Dedifferentiated amniotic fluid mesenchymal stem cell (primary cell): Measurements from ENCODE around the gene LILRA2.
"Not testable (repeated sequence)": the region's sequence is repeated elsewhere in the genome, so short reads cannot be mapped to it uniquely, and the experiment has no call there.

Experiments used
- DNase-seq: peaks from one replicate; pipeline ENCODE4 v3.0.0-alpha.2; 2016; ENCODE audit errors: extremely low spot score

The LILRA2 gene

GRCh38 chr19:54571715-54572615 lies 1.6 kb upstream of the LILRA2 start:
- not testable (repeated sequence) for DNase-seq

DNA sequence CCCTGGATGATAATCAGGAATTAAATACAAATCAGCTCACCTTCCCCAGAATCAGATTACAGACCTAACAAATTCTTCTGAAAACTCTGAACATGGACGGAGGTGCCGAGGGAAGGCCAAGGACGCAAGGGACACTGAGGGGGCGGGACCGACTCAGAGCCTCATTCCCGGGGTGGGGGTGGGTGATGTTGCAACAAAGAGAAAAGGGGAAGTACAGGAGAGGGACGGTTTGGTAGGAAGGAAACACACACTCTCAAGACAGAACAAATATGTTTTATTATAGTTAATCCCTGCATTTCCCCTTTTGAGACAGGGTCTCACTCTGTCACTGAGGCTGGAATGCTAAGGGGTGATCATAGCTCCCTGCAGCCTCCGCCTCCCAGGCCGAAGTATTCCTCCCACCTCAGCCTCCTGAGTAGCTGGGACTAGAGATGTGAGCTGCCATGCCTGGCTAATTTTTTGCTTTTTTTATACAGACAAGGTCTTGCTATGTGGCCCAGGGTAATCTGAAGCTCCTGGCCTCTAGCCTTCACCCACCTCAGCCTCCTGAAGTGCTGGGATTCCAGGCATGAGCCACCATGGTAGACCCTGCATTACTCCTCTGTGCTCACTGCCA lies 786 bp upstream of the LILRA2 start:
- no peak for DNase-seq

- no peak for DNase-seq
Observed at GRCh38 chr19:54574051-54574450, 461 bp downstream of the LILRA2 start.

- DNase-seq, result no peak
Observed at GRCh38 chr19:54574527-54575056, 1.0 kb downstream of the LILRA2 start.

DNA sequence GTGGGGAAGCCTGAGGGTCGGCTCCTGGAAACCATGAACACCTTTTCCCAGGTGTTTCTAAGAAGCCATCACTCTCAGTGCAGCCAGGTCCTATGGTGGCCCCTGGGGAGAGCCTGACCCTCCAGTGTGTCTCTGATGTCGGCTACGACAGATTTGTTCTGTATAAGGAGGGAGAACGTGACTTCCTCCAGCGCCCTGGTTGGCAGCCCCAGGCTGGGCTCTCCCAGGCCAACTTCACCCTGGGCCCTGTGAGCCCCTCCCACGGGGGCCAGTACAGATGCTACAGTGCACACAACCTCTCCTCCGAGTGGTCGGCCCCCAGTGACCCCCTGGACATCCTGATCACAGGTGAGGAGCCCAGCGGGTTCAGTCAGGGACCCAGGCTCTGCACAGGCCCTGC lies 1.6 kb downstream of the LILRA2 start:
- DNase-seq, result not testable (repeated sequence)

DNA sequence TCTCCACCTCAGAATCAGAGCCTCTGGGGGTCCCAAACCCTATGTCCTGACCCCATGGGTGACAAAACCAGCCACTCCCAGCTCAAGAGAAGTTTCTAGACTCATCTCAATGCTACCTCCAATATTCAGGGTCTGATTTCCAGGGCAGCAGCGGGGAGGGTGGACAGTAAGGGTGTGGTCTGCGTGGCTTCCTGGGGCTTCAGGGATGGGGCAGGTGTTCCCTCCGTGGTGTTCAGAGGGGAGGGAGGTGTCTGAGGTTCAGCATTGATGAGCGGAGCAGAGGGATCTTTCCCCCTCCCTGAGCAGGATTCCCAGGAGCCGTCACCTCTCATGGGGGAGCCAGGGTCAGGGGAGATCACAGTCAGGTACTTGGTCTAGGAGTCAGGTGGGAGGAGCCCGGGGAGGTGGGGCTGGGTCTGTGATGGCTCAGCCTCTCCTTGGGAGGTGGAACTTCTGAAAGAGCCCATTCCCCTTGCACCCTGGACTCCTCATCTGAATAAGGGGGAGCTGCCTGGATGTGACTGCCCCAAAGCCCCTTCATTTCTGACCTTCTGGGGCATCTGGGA lies 2.9 kb downstream of the LILRA2 start:
- DNase-seq, result no peak

- no peak for DNase-seq
Observed at GRCh38 chr19:54577334-54577733, 3.7 kb downstream of the LILRA2 start.

- DNase-seq, result not testable (repeated sequence)
Observed at GRCh38 chr19:54578268-54578667, 4.7 kb downstream of the LILRA2 start.

GRCh38 chr19:54586397-54586796 lies 12.8 kb downstream of the LILRA2 start:
- no peak for DNase-seq

DNA sequence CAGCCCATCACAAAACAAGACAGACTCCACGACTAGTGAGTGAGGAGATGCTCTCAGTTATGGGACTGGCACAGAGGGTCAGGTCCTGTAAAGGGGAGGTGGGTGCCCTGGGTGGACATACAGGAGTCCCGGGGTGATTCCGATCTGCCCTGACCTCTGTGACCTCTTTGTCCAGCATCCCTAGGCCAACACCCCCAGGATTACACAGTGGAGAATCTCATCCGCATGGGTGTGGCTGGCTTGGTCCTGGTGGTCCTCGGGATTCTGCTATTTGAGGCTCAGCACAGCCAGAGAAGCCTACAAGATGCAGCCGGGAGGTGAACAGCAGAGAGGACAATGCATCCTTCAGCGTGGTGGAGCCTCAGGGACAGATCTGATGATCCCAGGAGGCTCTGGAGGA lies 13.4 kb downstream of the LILRA2 start:
- DNase-seq, result no peak

DNA sequence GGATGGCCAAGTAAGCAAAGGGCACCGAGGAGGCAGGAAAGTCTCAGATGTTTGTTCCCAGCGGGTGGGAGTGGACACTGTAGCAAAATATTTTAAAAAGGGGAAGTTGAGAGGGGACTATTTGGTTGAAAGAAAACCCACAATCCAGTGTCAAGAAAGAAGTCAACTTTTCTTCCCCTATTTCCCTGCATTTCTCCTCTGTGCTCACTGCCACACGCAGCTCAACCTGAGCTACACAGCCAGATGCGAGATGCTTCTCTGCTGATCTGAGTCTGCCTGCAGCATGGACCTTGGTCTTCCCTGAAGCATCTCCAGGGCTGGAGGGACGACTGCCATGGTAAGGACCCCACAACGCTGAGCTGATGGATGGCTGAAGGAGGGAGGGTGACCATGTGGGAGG lies 19.9 kb downstream of the LILRA2 start, which contains the start of gene LILRA1:
Gene LILRA1, plus strand, starts transcription at position 188 of the 400 bp plus-strand sequence. CDS start 613 bp downstream, outside the sequence.
- not testable (repeated sequence) for DNase-seq

GRCh38 chr19:54593931-54594626 lies 20.5 kb downstream of the LILRA2 start:
- DNase-seq, result not testable (repeated sequence)

DNA sequence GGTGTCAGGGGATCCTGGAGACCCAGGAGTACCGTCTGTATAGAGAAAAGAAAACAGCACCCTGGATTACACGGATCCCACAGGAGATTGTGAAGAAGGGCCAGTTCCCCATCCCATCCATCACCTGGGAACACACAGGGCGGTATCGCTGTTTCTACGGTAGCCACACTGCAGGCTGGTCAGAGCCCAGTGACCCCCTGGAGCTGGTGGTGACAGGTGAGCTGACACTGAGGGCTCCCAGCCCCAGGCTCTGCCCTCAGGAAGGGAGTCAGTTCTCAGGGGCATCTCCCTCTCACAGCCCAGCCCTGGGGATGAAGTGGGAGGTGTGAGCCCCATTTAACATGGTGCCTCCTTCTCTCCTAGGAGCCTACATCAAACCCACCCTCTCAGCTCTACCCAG lies 21.1 kb downstream of the LILRA2 start:
- no peak for DNase-seq

GRCh38 chr19:54595680-54596436 lies 22.3 kb downstream of the LILRA2 start:
- DNase-seq, result not testable (repeated sequence)

- DNase-seq, result no peak
Observed at GRCh38 chr19:54600212-54600611, 26.6 kb downstream of the LILRA2 start.

GRCh38 chr19:54606230-54606629 lies 32.6 kb downstream of the LILRA2 start:
- no peak for DNase-seq

DNA sequence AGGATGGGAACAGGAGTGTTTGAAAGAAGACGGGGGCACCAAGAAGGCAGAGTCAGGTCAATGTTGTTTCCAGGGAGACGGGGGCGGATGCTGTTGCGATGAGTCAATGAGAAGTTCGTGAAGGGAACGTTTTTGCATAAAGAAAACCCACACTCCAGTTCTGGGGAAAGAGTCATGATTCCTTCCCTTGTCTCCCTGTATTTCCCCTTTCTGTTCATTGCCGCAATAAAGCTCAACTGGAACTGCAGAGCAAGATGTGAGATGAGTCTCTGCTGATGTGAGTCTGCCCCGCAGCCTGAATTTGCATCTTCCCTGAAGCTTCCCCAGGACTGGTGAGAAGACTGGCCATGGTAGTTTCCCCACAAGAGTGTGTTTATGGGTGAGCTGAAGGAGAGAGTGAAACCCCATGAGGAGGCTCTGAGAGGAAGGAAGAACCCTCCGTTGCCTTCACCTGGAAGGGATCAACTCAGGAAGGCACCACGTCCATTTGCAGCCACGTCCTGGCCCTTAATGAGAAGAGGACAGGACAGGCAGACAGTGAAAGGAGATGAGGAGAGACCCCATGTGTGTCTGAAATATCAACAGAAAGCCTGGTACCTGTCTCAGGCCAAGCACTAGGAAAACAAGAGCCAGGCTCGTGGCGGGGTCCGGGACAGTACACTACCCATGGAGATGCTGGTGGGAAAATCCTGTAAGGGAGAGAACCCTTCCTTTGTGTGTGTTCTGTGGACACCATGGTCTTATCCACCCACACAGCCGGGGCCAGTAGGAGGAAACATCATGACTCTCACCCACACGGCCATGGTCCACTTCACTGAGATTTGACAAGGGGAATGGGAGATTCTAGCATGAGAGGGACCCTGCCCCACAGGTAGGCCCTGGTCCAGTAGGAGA lies 33.5 kb downstream of the LILRA2 start:
- DNase-seq, result no peak

DNA sequence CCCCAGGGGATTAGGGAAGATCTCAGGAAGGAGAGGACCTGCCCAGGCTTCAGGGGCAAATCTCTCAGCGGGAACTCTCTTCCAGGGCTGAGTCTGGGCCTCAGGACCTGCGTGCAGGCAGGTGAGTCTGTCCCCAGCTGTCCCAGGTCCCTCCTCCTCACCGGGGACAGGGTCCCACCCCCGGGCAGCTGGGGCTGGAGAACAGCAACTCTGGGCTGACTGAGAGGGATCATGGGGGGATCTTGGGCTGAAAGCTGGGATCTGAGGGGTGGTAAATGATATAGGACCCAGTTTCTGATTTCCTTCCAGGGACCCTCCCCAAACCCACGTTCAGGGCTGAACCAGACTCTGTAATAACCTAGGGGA lies 34.2 kb downstream of the LILRA2 start:
- no peak for DNase-seq

- no peak for DNase-seq
Observed at GRCh38 chr19:54608205-54608604, 34.6 kb downstream of the LILRA2 start.

DNA sequence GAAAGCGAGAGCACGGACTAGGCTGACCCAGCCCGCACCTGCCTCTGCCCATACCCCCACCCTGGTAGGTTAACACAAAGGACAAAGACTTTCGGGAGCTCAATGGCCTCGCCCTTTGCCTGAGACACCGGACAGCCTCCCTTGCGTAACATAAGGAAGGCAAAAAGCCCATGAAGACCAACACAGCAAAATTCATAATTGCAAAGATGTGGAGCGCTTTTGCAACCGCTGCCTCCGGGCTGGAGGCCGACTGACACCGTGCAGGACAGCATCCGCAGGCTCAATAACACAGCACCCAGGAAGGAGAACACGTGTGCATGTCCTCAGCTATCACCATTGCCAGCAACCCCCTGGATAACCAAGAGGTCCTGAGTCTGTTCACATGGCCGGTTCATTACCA lies 35.2 kb downstream of the LILRA2 start:
- no peak for DNase-seq
